ENCODE measurements around the gene GCKR. TPM values are rescaled to one million over a fixed set of nuclear protein-coding genes. Genes with fewer than 3 reads are reported as not detected.
"Not testable (repeated sequence)": the region's sequence is repeated elsewhere in the genome, so short reads cannot be mapped to it uniquely, and the experiment has no call there.

GCKR gene
- total and polyA plus RNA-seq, 2 donors = 0.11 to 0.49 TPM

DNA sequence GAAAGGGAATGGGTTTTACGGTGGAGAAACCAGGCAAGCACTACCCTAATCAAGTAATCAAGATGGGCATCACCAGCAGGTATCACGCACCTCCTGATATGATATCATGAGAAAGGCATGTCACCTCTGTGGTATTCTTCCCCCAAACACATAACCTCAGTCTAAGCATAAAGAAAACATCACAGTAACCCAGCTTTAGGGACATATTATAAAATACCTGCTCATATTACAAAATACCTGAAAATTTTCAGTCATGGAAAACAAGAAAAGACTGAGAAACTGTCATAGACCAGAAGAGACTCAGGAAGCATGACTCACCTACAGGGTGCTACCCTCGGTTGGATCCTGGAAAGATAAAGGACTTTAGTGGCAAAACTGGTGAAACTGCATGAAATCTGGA, 30.5 kb downstream of the GCKR start:
- Histone ChIP-seq H3K4me1 (ENCODE audit: insufficient read depth) (no peaks in the 10 kb centered on the region), H3K36me3 (ENCODE audit: insufficient read depth) (no peaks in the 10 kb centered on the region), H3K4me3 (ENCODE audit: low read depth, low read length) (no peak overlapping the region), H3K27ac (ENCODE audit: low read depth) (no peak overlapping the region)
- whole genome bisulfite sequencing = 68% methylated on average over 3 of the region's 3 CpGs
- no peak for DNase-seq (ENCODE audit: extremely low spot score)

DNA sequence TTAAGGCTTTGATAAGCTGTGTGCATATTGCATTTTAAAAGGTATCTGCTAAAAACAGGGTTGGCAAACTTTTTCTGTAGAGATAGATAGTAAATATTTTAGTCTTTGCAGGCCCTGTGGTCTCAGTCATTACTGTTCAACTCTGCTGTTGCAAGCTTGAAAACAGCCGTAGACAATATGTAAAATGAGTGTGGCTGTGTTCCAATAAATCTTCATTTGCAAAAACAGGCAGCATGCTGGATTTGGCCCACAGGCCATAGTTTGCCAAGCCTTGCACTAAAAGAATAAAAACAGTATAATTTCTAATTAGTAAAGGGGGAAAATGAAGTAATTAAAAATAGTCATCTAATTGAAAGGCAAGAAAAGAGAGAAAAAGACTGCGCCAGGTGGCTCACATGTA, 35.3 kb downstream of the GCKR start:
- Histone ChIP-seq H3K4me3 (ENCODE audit: low read depth, low read length) (no peak overlapping the region), H3K36me3 (ENCODE audit: insufficient read depth) (no peaks in the 10 kb centered on the region), H3K4me1 (ENCODE audit: insufficient read depth) (no peaks in the 10 kb centered on the region), H3K27ac (ENCODE audit: low read depth) (no peak overlapping the region)
- WGBS = 71% methylated on average over 2 of the region's 2 CpGs
- no peak for DNase-seq (ENCODE audit: extremely low spot score)

DNA sequence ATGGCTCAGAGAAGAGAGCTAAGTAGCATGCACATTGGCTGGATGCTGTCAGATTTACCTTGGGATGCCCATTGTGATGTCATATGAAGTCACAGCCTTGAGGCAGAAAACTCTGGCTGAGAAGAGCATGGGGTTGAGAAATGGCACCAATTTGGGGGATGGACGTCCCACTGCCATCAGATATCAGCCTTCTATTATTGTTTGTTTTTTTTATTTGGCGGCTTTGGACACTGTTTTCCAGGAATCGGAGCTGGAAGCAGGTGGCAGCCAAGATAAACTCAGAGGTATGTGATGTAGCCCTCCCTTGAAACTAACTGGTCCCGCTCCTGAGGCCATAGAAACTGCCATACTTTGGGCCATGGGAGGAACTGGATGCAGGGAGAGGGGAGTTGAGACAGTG, 40.6 kb downstream of the GCKR start:
- Histone ChIP-seq H3K4me3 (ENCODE audit: low read depth, low read length) (no peak overlapping the region), H3K4me1 (ENCODE audit: insufficient read depth) (no peaks in the 10 kb centered on the region), H3K27ac (ENCODE audit: low read depth) (no peak overlapping the region), H3K36me3 (ENCODE audit: insufficient read depth) (no peaks in the 10 kb centered on the region)
- no peak for DNase-seq (ENCODE audit: extremely low spot score)
- 67% methylated on average over 4 of the region's 4 CpGs for WGBS

DNA sequence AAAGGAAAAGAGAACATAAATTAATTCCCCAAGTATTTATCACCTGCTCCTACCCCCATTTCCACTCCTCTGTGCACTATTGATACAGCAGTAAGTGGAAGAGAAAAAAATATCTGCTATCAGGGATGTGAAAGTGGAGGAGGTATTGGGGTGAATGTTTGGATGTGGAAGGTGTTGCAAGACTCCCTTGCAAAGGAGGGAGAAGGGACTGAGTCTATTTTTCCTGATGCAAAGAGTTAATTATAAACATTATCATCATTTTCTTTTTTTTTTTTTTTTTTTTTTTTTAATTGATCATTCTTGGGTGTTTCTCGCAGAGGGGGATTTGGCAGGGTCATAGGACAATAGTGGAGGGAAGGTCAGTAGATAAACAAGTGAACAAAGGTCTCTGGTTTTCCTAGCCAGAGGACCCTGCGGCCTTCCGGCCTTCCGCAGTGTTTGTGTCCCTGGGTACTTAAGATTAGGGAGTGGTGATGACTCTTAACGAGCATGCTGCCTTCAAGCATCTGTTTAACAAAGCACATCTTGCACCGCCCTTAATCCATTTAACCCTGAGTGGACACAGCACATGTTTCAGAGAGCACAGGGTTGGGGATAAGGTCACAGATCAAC, 42.3 kb downstream of the GCKR start:
- H3K4me3 ChIP-seq (ENCODE audit: low read depth, low read length); H3K36me3 ChIP-seq (ENCODE audit: insufficient read depth); H3K4me1 ChIP-seq (ENCODE audit: insufficient read depth); DNase-seq (ENCODE audit: extremely low spot score); H3K27ac ChIP-seq (ENCODE audit: low read depth): not testable (repeated sequence)
- WGBS = 49% methylated on average over 4 of the region's 6 CpGs

DNA sequence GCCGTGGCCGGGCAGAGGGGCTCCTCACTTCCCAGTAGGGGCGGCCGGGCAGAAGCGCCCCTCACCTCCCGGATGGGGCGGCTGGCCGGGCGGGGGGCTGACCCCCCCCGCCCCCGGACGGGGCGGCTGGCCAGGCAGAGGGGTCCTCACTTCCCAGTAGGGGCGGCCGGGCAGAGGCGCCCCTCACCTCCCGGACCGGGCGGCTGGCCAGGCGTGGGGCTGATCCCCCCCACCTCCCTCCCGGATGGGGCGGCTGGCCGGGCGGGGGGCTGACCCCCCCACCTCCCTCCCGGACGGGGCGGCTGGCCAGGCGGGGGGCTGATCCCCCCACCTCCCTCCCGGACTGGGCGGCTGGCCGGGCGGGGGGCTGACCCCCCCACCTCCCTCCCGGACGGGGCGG, 43.0 kb downstream of the GCKR start:
- H3K4me3 ChIP-seq (ENCODE audit: low read depth, low read length); DNase-seq (ENCODE audit: extremely low spot score); H3K36me3 ChIP-seq (ENCODE audit: insufficient read depth); H3K4me1 ChIP-seq (ENCODE audit: insufficient read depth); H3K27ac ChIP-seq (ENCODE audit: low read depth): not testable (repeated sequence)
- WGBS = 93% methylated on average over 24 of the region's 35 CpGs

DNA sequence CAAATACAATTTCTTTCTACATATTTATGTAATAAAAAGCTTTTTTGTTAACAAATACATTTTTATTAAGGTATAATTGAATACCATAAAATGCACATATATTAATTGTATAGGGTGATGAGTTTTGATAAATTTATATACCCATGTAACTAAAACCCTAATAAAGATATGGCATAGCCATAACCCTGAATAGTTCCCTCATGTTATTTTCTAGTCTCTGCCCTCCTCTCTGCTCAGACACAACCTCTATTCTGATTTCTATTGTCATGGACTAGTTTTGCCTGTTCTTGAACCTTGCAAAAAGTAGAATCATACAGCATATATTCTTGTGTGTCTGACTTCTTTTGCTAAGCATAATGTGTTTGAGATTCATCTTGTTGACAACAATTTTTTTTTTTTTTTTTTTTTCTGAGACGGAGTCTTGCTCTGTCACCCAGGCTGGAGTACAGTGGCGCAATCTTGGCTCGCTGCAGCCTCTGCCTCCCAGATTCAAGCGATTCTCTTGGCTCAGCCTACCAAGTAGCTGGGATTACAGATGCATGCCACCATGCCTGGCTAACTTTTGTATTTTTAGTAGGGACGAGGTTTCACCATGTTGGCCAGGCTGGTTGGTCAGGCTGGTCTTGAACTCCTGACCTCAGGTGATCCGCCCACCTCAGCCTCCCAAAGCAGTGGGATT, 47.6 kb downstream of the GCKR start:
- H3K4me1 ChIP-seq (ENCODE audit: insufficient read depth) = no peaks in the 10 kb centered on the region
- no peak for DNase-seq (ENCODE audit: extremely low spot score)
- H3K27ac ChIP-seq (ENCODE audit: low read depth) = no peak overlapping the region
- 82% methylated on average over 6 of the region's 6 CpGs for WGBS
- H3K4me3 ChIP-seq (ENCODE audit: low read depth, low read length) = no peak overlapping the region
- H3K36me3 ChIP-seq (ENCODE audit: insufficient read depth) = no peaks in the 10 kb centered on the region

DNA sequence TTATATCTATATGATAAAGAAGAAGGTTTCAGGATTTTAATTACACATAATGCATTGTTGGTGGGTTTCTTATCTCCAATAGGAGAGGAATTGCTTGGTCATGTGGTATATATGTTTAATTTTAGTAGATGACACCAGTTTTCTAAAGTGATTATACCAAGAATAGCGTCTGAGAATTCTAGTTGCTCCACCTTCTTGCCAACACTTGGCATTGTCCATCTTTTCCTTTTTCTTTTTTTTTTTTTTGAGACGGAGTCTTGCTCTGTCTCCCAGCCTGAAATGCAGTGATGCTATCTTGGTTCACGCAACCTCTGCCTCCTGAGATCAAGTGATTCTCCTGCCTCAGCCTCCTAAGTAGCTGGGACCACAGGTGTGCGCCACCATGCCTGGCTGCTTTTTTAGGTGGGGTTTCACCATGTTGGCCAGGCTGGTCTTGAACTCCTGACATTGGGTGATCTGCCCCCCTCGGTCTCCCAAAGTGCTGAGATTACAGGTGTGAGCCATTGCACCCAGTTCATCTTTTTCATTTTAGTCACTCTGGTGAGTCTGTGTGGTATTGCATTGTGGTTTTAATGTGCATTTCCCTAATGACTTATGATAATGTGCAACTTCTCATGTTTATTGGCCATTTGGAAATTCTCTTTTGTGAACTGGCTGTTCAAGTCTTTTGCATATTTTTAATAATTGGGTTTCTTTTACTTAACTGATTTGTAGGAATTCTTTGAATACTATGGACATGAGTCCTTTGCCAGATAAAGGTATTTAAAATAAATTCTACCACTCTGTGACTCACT, 48.9 kb downstream of the GCKR start:
- DNase-seq (ENCODE audit: extremely low spot score) = no peak
- no peak overlapping the region for H3K27ac ChIP-seq (ENCODE audit: low read depth)
- WGBS = 90% methylated on average over 5 of the region's 5 CpGs
- H3K4me3 ChIP-seq (ENCODE audit: low read depth, low read length) = no peak overlapping the region
- H3K36me3 ChIP-seq (ENCODE audit: insufficient read depth) = no peaks in the 10 kb centered on the region
- no peaks in the 10 kb centered on the region for H3K4me1 ChIP-seq (ENCODE audit: insufficient read depth)

DNA sequence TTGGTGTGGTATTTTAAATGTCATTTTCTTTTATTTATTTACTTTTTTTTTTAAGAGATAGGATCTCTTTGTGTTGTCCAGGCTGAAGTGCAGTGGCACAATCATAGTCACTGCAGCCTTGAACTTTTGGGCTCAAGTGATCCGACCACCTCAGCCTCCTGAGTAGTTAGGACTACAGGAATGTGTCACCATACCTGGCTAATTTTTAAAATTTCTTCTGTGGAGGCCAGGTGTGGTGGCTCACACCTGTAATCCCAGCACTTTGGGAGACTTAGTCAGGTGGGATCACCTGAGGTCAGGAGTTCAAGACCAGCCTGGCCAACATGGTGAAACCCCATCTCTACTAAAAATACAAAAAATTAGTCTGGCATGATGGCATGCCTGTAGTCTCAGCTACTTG, 52.7 kb downstream of the GCKR start:
- no peaks in the 10 kb centered on the region for H3K36me3 ChIP-seq (ENCODE audit: insufficient read depth)
- H3K4me1 ChIP-seq (ENCODE audit: insufficient read depth) = no peaks in the 10 kb centered on the region
- H3K4me3 ChIP-seq (ENCODE audit: low read depth, low read length) = no peak overlapping the region
- WGBS = 81% methylated on average over 1 of the region's 1 CpG
- no peak overlapping the region for H3K27ac ChIP-seq (ENCODE audit: low read depth)
- no peak for DNase-seq (ENCODE audit: extremely low spot score)

DNA sequence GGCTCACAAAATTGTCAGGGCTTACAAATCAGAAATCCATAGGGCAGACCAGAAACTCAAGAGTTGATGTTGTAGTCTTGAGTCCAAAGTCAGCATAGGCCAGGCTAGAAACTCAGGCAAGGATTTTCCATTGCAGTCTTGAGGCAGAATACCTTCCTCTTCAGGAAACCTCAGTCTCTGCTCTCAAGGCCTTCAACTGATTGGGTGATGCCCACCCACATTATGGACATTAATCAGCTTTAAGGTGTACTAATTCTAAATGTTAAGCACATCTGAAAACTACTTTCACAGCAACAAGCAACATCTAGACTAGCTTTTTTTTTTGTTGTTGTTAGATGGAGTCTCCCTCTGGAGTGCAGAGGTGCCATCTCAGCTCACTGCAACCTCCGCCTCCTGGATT, 54.9 kb downstream of the GCKR start:
- no peak for DNase-seq (ENCODE audit: extremely low spot score)
- no peaks in the 10 kb centered on the region for H3K4me1 ChIP-seq (ENCODE audit: insufficient read depth)
- no peak overlapping the region for H3K4me3 ChIP-seq (ENCODE audit: low read depth, low read length)
- H3K27ac ChIP-seq (ENCODE audit: low read depth) = no peak overlapping the region
- H3K36me3 ChIP-seq (ENCODE audit: insufficient read depth) = no peaks in the 10 kb centered on the region
- WGBS = 98% methylated on average over 1 of the region's 1 CpG

DNA sequence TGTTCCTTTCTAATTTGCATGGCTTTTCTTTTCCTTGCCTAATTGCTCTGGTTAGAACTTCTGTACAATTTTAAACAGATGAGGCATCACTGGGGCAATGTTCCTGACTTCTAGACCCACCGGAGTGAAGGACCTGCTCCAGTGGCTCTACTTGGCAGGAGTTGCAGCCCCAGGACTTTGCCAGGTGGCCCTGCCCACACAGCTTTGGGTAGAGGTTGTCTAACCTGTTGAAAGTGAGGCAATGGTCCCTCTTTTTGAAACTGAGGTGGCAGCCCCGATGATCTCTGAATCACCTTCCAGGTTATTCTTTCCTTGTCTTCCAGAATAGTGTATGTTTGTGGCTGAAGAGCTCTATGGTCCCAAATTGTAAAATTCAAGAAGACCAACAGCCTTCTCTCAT, 56.3 kb downstream of the GCKR start:
- 86% methylated on average over 2 of the region's 2 CpGs for WGBS
- no peaks in the 10 kb centered on the region for H3K4me1 ChIP-seq (ENCODE audit: insufficient read depth)
- no peaks in the 10 kb centered on the region for H3K36me3 ChIP-seq (ENCODE audit: insufficient read depth)
- no peak for DNase-seq (ENCODE audit: extremely low spot score)
- H3K27ac ChIP-seq (ENCODE audit: low read depth) = no peak overlapping the region
- no peak overlapping the region for H3K4me3 ChIP-seq (ENCODE audit: low read depth, low read length)

DNA sequence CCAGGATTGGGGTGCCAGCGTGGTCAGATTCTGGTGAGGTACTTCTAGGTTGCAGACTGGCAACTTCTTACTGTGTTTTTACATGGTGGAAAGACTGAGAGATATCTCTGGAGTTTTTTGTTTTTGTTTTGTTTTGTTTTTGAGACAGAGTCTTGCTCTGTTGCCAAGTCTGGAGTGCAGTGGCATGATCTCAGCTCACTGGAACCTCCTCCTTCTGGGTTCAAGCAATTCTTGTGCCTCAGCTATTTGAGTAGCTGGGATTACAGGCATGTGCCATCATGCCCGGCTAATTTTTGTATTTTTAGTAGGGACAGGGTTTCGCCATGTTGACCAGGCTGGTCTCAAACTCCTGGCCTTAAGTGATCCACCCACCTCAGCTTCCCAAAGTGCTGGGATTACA, 57.8 kb downstream of the GCKR start:
- H3K4me3 ChIP-seq (ENCODE audit: low read depth, low read length); H3K36me3 ChIP-seq (ENCODE audit: insufficient read depth); H3K4me1 ChIP-seq (ENCODE audit: insufficient read depth); DNase-seq (ENCODE audit: extremely low spot score); H3K27ac ChIP-seq (ENCODE audit: low read depth): not testable (repeated sequence)
- 79% methylated on average over 3 of the region's 3 CpGs for WGBS

DNA sequence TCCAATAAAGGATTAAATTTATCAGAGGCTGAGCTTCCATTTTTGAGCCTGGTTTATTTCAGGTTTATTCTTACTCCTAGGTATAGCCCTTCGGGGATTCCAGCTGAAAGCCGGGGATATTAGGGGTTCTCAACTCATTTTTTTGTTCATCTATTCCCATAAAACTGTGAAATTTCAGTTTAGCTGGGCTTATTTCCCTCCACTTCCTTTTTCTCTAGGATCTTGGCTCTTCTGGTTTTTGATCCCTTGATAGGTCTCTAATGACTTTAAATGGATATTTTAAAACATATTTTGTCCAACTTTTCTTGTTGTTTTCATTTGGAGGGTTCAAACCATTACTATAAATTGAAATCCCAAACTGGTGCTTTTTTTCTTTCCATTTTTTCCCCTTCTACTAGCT, 62.6 kb downstream of the GCKR start:
- no peak overlapping the region for H3K27ac ChIP-seq (ENCODE audit: low read depth)
- no peak overlapping the region for H3K4me3 ChIP-seq (ENCODE audit: low read depth, low read length)
- H3K4me1 ChIP-seq (ENCODE audit: insufficient read depth) = no peaks in the 10 kb centered on the region
- 39% methylated on average over 2 of the region's 2 CpGs for WGBS
- H3K36me3 ChIP-seq (ENCODE audit: insufficient read depth) = no peaks in the 10 kb centered on the region
- no peak for DNase-seq (ENCODE audit: extremely low spot score)

DNA sequence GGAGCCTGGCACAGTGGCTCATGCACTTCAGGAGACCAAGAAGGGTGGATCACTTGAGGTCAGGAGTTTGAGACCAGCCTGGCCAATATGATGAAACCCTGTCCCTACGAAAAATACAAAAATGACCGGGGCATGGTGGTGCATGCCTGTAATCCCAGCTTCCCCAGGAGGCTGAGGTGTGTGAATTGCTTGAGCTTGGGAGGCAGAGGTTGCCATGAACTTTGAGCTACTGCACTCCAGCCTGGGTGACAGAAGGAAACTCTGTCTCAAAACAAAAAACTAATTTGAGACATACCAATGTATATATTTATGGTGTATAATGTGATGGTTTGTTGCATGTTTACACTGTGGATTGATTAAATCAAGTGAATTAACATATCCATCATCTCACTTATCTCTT, 64.4 kb downstream of the GCKR start:
- no peak overlapping the region for H3K4me3 ChIP-seq (ENCODE audit: low read depth, low read length)
- H3K27ac ChIP-seq (ENCODE audit: low read depth) = no peak overlapping the region
- WGBS = 89% methylated on average over 2 of the region's 2 CpGs

DNA sequence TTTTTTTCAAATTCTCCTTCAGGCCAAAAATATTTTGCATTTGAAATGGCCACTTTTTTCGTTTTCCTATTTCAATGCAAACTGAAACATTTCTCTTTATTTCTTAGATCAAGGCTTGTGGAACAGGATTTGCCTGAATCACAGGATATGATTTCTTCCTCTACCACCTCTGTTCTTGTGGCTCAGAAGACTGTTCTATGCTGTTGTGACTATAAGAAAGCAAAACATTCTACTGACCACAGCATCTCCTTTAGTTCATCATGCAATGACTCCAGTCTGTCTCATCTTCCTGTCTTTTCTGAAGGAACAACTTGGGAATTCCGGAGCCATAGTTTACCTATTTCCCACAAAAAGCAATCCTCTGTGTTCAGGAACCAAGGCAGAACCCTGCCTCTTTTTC, 70.0 kb downstream of the GCKR start:
- WGBS = 65% methylated on average over 2 of the region's 2 CpGs
- Histone ChIP-seq H3K4me1 (ENCODE audit: insufficient read depth) (no peaks in the 10 kb centered on the region), H3K4me3 (ENCODE audit: low read depth, low read length) (no peak overlapping the region), H3K36me3 (ENCODE audit: insufficient read depth) (no peaks in the 10 kb centered on the region), H3K27ac (ENCODE audit: low read depth) (no peak overlapping the region)
- no peak for DNase-seq (ENCODE audit: extremely low spot score)

More for the DNA sequence above, 64.4 kb downstream of the GCKR start:
- Histone ChIP-seq H3K4me1 (ENCODE audit: insufficient read depth) (no peaks in the 10 kb centered on the region), H3K36me3 (ENCODE audit: insufficient read depth) (no peaks in the 10 kb centered on the region)
- DNase-seq (ENCODE audit: extremely low spot score) = no peak

All from urinary bladder (tissue), 4 donors.